HG03280 (cell line): ENCODE measurements around the gene DNAJC8.

ENCODE experiments used
- ATAC-seq: cut with Tn5 transposase; IDR thresholded peaks from one replicate; pipeline ENCODE4 v1.9.1; 2021; ENCODE audit warnings: mild to moderate bottlenecking, moderate library complexity; ENCODE audit not compliant: unreplicated experiment

DNAJC8 gene, protein sequence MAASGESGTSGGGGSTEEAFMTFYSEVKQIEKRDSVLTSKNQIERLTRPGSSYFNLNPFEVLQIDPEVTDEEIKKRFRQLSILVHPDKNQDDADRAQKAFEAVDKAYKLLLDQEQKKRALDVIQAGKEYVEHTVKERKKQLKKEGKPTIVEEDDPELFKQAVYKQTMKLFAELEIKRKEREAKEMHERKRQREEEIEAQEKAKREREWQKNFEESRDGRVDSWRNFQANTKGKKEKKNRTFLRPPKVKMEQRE

DNA sequence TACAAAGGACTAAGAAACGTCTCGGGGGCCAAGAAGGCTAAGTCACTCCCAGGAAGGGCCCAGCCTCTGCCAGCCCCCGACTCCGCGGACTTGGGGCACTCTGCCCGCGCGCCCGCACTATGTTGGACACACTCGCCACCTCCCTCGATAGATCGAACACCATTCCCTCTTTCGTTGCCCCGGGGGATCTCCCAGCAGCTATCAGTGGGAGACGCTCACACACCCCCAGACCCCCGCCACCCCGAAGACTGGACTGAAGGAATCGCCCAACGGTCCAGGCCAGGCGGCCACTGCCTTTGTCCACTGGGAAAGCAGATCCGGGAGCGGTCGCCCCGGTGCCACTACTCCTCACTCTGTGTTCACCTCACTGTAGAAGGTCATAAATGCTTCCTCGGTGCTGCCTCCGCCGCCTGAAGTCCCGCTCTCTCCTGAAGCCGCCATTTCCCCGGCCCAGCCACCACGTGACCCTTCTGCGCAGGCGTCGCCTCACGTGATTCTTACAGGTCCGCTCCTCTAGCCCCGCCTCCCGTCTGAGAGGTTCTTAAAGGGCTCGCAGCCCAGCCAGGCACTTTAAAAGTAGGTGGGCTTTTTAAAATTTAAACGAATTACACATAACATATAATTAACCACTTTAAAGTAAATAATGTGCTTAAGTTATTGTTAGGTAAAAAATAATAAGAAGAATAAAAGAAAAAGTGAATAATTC lies at the start of gene DNAJC8:
DNAJC8 (minus strand) TSS at position 472 of the 706 bp plus-strand sequence; CDS start at position 441, 31 bp downstream.
- peak; percentile 58 for ATAC-seq

DNA sequence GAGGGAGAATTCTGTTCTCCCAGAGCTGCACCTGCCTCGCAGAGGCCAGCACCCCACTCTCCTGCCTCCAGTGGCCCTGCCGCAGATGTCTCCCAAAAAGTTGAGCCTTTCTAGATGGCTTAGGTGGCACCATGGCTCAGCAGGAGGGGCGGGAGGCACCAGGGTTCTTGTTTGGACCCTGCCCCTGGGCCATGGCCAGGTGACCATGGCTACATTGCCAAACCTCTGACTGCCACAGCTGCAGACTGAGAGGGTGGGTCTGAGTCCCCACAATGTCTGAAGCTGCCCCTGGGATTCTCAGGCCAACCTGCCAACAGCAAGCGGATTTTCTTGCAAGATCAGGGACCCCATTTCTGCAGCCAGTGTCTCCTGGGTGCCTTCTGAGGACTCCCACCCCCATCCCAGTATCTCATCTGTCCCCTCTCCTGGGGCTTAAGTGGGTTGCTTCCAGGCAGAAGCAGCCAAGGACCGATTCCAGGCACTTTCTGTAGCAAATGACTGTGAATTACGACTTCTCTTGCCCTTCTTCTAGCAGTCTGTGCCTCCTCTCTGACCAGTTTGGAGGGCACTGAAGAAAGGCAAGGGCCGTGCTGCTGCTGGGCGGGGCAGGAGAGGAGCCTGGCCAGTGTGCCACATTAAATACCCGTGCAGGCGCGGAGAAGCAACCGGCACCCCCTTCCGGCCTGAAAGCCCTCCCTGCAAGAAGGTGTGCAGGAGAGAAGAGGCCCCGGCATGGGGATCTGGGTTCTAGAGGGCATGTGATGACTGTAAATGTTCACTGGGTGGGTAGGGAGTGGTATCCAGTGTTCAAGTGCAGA lies 49.0 kb upstream of the DNAJC8 start:
- ATAC-seq = no peak

DNA sequence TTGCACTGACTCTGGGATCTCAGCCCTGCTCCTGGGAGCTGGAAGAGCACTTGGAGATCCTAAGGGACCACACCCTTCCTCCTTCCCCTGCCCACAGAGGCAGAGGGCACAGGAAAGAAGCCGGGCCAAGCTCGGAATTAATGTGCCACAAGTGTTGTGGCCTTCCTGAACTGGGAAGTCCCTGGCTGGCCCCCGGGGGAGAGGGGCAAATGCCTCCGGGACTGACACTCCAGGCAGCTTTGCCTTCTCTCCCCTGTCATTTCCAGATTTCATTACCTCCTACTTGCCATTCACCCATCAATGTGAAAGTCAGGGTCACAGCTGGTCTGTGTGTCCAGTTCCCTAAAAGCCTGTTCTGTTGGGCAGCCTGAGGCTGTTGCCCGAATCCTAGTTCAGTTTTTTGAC lies 48.1 kb upstream of the DNAJC8 start:
- ATAC-seq = no peak

DNA sequence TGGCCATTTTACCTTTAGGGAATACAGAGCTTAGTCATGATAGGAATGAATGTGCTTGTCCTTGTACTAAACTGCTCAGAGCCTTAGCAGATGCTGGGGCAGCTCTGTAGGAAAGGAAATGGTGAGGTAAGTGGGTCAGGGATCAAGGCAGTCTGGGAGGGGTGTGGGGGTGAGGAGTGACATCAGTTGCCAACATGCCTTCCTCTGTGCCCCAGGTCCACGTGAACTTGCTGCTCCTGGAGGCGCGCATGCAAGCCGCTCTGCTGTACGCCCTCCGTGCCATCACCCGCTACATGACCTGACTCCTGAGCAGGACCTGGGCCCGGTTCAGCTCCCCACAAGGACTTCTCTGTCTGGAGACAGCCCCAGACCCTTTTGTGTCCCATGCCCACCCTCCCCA lies 47.7 kb upstream of the DNAJC8 start:
- no peak for ATAC-seq

DNA sequence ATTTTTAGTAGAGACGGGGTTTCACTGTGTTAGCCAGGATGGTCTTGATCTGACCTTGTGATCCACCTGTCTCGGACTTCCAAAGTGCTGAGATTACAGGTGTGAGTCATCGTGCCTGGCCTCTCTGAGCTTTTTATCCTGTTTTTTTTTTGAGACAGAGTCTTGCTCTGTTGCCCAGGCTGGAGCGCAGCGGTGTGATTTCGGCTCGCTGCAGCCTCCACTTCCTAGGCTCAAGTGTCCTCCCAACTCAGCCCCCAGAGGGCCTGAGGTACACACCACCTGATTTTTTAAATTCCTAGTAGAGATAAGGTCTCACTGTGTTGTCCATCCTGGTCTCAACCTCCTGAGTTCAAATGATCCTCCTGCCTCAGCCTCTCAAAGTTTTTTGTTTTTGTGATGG lies 46.9 kb upstream of the DNAJC8 start:
- ATAC-seq = no peak

DNA sequence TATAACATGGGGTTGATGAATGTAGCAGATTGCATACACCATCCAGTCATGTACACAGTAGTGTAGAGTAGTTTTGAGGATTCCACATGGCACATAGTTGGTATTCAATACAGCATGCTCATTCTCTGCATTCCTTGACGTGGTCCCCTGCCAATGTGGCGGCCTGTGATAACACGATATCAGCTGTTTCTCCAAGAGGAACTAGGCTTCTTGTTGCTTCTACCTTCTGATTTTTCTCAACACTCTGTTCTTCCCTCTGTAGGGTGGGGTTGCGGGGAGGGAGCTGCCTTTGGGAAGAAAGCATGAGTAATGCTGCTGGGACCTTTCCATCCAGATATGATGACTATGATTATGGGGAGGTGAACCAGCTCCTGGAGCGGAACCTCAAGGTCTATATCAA lies 45.9 kb upstream of the DNAJC8 start:
- no peak for ATAC-seq

DNA sequence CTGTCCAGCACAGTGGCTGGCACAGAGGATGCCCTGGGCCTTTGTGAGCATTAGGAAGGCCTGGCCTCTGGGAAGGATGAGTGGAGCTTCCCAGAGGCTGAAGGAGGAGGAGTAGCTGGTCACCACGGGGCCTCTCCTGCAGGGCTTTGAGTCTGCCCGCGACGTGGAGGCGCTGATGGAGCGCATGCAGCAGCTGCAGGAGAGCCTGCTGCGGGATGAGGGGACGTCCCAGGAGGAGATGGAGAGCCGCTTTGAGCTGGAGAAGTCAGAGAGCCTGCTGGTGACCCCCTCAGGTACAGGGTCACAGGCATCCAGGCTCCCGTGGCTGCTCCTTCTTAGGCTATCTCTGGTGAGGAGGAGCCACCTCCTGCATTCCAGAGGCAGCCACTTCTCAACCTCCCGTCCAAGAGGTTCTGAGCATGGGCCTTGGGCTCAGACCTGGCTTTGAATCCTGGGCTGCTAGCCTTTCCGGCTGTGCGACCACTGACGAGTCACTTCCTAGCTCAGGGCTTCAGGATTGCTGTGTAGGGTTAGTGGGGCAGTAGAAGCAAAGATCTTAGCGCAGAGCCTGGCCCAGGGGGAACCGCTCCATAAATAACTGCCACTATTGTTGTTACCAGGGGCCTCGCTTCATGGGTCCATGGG lies 40.5 kb upstream of the DNAJC8 start:
- no peak for ATAC-seq

DNA sequence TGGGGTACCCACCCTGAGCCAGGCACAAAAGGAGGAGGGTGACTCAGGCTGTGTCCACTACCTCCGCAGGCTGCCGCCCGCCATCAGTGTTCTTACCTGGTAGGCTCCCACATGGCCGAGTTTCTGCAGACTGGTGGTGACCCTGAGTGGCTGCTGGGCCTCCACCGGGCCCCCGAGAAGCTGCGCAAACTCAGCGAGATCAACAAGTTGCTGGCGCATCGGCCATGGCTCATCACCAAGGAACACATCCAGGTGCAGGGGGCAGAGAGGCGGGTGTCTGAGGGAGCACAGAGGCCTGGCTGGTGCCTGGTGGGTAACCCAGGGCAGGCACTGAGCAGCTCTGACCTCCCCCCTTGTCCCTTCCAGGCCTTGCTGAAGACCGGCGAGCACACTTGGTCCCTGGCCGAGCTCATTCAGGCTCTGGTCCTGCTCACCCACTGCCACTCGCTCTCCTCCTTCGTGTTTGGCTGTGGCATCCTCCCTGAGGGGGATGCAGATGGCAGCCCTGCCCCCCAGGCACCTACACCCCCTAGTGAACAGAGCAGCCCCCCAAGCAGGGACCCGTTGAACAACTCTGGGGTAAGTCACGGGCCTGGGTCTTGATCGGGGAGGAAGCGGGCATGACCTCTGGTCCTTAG lies 39.5 kb upstream of the DNAJC8 start:
- ATAC-seq = no peak

DNA sequence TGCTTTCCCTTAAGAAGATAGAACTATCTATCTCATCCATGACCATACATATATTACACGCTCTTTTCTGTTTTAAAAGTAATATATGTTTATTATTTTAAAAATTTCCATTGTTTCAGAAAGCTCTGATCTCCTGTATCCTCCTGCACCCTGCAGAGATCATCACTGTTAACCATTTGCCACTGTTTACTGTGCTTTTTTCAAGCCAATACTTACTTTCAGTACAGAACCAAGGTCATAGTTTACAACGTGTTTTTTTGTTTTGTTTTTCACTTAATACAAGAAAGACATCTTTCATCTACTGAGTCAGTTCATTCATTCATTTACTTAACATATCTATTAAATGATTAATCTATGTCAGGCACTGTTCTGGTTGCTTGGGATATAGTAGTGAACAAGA lies 36.7 kb upstream of the DNAJC8 start:
- no peak for ATAC-seq

DNA sequence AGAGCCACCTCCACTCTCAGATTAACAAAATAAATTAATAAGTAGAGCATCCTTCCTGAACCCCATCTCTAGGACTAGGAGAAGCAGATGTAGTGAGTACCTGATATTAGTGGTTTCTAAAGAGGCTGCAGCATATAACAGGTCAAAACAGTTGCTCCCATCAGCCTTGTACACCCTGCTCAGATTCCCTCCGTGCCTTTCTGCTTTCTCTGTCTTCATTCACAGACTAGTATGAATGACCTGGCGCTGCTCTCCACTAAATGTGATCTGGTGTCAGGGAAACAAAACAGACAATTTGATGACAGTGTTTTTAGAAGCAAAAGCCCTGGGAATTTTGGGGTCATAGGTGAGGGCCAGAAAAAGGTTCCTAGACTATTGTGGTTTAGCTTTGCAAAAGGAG lies 34.8 kb upstream of the DNAJC8 start:
- no peak for ATAC-seq

DNA sequence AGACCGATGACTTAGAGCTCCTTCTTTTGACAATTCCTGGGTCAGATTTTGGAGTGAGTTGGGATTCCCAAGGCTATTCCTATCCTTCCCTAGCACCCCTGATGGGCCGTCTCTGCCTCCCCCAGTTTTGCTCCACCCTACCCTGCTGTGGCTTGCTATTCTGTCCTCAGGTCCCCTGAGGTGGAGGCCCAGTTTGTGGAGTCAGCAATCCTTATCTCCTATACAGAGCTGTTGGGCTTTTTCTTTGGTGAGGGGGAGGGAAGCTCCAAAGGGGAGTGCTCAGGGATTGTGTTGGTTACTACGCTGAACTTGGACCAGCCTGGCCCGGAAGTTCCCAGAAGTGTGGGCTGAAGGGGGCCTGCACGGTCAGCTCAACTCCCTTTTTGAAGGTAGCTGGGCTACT lies 34.1 kb upstream of the DNAJC8 start:
- ATAC-seq = no peak

DNA sequence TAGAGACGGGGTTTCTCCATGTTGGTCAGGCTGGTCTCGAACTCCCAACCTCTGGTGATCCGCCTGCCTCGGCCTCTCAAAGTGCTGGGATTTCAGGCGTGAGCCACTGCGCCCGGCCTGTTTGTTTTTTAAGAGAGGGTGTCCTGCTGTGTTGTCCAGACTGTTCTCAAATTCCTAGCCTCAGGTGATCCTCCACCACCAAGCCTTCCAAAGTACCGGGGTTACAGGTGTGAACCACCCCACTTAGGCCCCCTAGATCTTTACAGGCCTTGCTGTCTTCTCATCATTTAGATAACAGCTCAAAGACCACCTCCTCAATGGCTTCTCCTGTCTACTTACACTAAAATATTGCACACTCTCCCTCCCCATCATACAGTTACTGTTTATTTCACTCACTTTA lies 32.7 kb upstream of the DNAJC8 start:
- ATAC-seq = no peak

DNA sequence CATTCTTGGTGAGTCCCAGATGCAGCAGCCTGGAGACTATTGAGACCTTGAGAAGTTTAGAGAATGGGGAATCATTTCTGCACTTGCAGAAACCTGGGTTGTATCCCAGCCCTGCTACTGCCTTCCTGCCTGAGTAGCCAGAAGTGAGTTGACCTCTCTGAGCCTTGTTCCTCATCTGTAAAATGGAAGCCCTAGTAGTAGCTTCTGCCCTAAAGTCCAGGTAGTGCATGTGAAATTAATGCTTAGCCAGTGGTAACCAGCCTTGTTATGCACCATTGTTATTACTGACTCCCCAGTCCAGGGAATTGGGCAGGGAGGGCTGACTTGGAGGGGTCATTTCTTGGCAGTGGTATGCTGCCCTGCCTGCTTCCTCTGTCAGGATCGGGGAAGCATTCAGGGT lies 32.1 kb upstream of the DNAJC8 start:
- no peak for ATAC-seq

DNA sequence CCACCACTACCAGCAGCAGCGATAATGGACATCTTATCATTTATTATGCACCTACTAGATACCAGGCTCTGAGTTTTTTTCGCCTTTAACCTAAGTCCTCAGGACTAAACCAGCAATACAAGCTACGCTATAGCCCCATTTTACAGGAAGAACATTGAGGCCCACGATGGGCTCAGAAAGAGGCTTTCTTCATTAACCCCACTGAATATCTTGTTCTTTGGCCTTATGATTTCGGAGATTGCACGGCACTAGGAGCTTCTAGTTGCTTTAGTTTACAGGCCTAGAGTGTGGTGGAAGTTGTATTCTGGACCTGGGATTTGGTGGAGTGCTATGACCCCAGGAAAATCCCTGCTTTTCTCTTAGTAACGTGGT lies 28.0 kb upstream of the DNAJC8 start:
- ATAC-seq = no peak

DNA sequence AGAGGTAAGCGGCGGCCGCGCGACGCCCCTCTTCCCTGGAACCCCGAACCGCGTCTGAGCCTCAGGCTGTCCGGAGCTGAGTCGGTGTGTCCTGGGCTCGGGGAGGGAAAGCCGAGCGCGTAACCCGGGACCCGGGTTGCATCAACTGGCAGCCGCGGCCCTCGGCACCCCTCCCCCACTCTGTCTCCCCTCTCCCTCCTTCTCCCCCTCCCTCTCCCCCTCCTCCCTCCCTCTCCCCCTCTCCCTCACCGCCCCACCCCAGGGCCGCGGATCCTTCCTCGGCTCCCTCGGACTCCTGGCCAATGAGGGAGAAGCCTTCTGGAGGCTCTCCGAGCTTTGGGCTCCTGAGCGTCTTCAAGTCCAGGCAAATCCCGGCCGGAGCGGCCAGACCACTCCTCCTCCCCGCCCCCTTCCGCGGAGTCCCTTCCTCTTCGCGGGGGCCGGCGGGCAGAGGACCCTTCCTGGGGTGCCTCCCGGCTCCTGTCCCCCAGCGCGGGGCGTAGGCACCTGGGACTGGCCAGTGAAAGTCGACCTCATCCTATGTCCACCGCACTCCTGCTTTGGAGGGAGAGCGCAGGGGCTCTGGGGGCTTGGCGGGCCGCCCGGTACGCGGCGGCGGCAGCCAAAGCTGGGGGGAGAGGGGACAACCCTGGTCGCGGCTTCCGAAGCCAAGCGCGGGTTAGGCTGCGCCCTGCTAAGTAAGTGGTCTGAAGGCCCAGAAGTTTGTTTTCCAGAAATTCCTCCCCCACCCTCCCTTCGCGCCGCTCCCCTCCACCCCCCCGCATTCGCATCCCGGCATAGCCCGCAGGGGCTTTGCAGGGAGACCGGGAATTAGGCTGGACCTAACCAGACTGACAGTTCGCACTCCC lies 27.3 kb upstream of the DNAJC8 start:
- no peak for ATAC-seq

DNA sequence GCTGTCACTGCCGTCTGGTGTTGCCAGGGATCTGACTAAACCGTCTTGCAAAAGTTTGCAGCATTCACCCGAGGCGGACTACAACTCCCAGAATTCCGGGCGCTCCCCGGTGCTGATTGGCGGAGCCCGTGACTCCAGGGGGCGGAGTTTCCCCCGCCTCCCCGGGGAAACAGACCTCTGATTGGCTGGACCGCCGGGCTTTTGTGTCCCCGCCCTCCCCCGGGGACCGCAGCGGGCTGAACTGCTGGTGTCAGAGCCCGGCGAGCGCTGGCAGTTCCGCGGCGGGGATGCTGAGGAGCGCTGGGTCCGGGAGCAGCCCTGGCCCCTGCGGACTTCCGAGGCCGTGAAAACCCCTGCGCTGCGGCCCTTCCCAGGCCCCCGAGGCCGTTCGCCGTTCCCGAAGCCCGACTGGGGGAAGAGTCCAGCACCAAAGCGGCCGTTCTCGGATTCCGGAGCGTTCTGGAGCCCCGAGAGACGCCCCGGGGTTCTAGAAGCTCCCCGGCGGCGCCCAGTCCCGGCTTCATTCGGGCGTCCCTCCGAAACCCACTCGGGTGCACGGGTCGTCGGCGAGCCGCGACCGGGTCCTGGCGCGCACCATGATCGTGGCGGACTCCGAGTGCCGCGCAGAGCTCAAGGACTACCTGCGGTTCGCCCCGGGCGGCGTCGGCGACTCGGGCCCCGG lies 26.6 kb upstream of the DNAJC8 start, which contains the start of gene SESN2:
SESN2 (plus strand) TSS at position 267 of the 682 bp plus-strand sequence; CDS start at position 597, 330 bp downstream.
- peak; percentile 98 for ATAC-seq

DNA sequence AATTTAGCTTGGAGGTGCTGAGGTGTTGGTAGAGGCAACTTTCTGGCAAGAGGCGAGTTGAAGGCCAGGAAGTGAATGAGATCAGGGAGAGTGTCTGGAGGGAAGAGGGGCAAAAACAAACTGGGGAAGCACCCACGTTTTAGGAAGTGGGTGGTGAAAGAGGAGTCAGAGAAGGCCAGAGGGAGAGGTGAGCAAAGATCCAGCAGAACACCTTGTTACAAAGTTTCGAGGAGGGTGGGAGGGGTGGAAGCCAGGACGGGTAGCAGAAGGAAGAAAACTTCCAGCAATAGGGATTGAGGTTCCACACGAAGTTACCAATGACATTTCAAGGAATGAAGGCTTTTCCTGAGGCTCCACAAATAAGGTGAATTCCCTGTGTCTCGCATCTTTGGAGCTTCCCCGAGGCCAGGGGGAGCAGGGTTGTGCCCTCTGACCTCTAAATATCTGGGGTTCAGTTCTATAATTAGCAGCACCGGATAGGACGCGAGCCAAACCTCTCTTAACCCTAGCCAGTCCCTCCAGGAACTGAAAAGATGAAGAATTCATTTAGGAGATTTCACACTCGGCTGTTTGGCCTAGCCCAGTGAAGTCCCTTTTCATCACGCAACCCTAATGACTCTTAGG lies 25.9 kb upstream of the DNAJC8 start:
- no peak for ATAC-seq

DNA sequence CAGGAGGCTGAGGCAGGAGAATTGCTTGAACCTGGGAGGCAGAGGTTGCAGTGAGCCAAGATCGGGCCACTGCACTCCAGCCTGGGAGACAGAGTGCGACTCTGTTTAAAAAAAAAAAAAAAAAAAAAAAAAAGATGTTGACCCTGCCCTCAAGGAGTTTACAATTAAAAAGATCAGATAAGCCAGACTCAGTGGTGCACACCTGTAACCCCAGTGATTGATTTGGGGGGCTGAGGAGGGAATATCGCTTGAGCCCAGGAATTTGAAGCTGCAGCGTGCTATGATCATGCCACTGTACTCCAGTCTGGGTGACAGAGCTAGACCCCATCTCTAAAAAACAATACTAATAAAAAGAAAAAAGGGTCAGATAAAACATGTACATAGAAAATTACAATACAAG lies 24.9 kb upstream of the DNAJC8 start:
- ATAC-seq = no peak
